ENCODE results near the gene CERS6. TPM values are rescaled to one million over a fixed set of nuclear protein-coding genes. Genes with fewer than 3 reads are reported as not detected.

The CERS6 gene
- polyA plus RNA-seq, 12 donors: 38.2 to 59.2 (median 48.9) TPM; not detected in 1

DNA sequence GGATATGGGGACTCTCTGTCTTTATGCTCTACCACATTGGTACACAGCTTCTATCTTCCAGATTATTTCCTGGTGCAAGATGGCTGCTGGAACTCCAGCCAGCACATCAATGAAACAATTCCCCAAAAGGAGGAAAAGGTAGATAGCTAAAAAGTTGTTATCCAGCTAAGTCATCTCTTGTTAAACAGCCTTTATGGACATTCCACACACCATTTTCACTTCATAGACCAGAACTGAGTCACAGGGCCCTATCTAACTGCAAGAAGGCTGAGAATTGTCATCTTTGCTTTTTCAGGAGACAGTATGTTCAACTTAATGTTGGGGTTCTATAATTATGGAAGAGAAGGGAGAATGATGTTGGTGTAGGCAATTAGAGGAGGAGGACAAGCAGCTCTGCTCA, 213.1 kb downstream of the CERS6 start:
- no peak for DNase-seq

DNA sequence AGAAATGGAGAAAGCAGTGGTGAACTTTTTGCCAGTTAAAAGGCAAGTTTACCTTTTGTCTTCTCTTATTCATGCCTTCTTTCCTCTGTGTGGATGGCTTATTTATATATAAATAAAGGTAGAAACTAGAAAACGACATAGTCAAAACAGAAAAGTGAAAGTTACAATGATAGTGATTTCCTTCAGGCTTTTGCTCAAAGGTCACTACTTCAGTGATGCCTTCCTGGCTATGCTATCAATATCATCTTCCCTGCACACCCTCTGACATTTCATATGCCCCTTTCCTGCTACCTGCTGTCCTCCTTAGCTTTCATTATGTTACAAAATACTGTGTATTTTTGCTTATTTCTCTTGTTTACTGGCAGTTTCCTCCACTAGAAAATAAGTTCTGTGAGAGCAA, 214.4 kb downstream of the CERS6 start:
- no peak for DNase-seq

DNA sequence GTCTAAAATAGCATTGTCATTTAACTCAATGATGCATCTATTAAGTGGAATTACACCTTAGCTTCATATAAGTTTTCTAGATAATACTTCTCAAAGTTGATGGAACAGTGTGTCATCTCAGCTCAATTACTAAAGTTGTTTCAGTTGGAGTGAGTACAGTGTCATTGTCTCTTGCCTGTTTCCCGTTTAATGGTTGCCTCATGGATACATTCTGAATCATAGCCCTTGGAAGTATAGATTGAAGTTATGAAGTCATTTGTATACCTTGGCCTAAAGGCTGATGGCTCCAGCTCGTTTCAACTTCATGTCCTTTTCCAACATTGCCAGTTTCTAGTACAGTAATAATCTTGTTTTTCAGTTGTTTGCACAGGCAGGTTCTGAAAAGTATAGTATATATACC, 215.9 kb downstream of the CERS6 start:
- DNase-seq: no peak

DNA sequence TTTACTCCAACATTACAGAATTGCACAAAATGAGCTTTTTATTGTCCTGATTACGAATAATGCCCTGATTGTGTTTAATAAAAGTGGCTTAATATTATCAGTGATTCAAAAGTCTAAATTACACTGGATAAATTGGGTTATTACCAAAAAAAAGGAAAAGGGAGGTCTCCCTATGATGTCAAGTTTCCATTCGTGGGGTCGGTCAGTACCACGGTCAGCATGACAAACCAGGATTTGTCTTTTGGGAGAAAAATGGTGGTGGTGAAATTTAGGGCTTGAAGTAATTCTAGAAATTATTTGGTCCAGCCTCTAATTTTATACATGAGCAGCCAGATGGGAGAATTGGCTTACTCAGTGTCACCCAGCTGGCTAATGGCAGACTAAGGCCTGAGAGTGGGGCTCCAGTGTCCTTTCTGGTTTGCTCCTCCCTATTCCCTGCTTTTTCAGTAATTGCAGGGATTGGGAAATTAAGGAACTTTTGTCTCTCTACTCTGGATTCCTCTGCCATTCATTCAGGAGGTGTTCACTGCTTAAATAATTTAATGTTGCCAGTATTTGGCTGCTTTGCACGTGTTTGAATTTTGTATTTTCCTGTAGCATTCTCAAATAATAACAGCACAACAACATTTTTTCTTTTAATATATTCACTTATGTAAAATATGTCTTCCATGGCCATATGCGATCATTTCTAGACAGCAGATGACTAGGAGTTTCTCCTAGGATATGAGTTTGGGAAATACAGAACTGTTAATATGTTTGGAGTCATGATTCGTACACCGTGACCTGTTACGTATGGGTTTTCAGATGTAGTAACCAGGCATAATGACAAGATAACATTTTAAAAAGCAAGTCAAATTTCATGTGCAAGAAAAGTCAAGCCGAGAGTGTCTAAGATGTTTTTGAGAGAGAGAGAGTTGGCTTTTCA, 217.5 kb downstream of the CERS6 start:
- DNase-seq: no peak

DNA sequence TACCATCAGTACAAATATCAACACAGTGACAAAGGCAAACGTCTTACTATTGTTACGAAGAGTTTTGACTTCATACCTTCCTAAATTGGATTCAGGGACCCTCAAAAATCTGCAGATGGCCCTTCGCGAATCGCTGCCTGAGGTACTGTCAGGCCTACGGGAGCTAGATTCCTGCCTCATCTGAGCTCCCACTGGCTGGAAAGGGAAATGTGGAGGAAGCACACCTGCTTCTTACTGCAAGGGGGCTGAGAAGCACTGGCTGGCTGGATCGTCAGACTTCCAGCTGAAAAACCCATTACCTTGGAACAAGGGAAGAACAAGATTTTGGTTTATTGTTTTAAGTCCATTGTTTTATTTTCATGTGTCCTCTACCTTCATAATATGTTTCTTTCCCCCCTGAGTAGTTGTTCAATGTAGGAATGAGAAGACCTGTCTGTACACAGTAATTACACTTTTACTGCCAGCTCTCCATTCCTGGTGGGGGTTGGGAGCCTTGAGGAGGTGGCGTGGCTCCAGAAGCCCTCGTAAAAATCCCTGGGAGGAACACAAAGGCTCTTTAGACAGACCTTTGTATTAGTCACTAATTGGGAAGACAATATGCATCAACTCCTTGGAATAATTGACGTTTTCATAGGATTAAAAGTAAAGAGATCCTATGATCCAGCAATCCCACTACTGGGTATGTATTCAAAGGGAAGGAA, 222.2 kb downstream of the CERS6 start:
- DNase-seq: no peak

DNA sequence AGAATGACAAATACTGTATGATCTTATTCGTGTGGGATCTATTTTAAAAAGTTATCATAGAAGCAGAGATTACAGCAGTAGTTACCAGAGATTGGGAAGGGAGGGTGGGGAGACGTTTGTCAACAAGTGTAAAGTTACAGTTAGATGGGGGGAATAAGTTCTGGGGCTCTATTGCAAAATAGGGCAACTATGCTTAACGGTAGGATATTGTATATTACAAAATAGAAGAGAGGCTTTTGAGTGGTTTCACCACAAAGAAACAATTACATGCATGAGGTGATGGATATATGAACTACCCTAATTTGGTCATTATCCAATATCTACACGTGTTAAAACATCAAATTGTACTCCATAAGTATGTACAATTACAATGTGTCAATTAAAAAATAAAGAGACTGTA, 223.0 kb downstream of the CERS6 start:
- no peak for DNase-seq

DNA sequence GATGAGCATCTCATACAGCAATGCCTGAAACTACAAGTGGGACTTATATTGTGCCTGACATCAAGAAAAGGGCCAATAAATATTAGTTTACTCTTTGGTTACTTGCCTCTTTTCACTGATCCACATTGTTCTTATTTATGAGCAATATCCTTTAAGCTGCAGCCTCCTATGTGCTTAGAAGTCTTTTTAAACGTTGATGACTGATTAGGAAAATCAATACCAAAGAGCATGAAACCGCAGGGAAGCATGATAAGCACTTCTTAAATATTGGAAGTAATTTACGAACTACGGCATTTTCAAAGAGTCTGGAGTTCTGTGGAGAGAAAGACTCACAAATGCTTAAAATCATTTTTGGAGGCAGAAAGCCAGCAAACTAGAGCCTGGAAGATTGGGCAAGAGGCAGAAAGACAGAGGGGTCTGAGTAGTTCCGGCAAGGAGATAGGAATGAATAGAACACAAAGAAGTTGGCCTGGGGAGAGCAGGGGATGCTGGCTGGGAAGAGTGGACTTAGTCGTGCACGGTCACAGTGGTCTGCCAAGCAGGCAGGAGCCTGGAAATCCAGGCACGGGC, 223.8 kb downstream of the CERS6 start:
- no peak for DNase-seq

DNA sequence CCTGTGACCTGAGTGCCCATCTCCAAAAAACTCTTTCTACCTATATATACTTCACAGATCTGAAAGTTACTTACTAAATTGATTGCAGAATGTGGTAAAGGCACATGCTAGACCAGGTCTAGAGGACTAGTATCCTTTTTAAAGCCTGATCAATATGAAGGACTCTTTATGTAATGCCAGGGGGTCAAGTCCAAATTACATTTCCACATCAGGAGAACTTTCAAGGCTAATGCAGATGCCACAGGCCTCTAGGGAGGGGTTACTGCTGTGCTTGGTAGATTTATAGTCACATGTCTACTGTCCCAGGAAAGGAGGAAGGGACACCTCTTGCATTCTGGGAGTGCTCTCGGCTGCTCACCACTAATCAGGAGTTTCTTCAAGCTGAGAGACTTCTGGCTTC, 227.9 kb downstream of the CERS6 start:
- no peak for DNase-seq

DNA sequence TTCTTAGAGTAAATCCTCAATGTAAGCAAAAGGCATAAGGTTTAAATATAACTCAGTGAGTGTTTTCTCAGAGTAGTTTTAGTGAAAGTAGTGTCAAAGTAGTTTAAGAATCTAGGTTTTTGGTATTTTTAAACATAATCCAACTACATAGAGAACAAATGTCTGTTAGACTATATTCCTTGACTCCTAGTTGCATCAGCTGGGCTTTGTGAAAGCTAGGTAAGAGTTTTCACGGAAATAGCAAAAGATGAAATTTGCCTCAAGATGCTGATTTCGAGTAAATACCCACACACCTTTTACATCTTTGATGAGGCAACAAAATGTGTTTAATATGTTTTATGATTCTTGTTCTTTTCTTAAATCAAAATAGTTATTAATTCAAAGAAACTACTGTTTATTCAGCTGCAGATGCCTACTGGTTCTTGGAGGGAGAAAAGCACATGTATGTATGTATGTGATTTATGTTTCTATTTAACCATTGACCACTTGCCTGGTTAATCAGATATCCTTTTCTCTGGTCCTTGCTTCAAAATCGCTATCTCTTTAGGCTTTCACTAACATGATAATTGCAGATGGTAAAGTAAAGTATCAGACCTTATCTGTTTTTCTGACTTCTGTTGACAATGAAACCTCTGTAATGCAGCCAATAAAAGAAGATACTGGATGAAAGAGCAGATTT, 229.0 kb downstream of the CERS6 start:
- DNase-seq: no peak

DNA sequence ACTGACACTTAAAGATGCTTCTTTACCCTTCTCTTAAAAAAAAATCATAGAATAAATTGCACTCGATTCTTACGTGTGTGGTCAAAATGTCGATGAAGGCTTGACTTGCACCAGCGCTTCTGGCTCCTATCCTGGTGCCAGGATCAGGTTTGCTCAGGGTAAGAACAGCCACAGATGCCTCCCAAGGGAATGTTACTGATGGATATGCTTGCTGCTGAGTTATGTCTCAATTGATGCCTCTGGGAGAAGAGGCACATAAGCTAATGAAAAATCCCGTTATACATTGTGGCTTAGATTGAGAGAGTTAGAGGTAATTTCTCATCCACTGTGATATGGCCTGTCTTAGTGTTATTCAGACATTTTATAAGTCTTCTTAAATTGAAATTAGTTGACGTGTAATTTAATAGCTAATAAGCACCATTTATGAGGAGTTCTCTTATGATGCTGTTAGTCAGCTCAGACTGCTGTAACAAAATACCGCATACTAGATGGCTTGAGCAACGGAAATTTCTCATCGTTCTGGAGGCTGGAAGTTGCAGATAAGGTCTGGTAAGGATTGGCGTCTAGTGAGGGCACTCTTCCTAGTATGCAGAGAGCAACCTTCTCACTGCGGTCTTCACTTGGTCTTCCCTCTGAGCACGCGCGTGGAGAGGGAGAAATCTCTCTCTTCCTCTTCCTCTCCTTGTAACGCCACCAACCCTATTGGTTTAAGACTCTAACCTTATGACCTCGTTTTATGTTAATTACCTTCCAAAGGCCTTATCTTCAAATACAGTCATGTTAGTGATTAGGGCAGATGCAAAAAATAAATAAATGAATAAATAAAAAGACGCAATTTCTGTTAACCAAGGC, 229.8 kb downstream of the CERS6 start:
- no peak for DNase-seq

DNA sequence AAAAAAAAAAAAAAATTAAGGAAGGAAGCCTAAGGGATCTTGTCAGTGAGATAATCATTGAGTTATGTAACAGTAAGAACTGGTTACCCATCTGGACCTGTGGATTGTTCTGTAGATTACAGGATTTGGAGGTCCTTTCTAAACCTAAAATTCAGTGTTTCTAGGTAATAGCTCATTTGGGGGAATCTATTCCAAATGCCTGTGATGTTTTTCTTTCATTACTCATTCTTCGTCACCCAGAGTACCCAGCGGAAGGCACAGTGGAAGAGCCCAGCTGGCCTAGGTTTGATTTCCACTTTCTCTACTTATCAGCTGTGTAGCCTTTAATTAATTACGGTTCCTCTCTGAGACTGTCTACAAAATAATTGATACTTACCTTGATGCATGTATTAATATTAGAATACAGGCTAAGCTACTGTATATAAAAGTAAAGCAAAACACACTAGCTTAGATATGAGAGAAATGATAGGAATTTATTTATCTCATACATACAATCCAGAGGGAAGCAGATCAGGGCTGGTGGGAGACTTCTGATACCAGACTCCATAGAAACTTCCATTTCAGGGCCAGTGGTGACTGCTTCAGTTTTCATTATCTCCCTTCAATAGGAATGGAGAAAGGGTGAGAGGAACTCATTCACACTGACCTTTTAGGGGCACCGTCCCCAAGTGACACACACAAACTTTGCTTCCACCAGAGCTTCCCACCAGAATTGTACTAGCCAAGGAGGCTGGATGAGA, 230.6 kb downstream of the CERS6 start:
- DNase-seq: no peak

DNA sequence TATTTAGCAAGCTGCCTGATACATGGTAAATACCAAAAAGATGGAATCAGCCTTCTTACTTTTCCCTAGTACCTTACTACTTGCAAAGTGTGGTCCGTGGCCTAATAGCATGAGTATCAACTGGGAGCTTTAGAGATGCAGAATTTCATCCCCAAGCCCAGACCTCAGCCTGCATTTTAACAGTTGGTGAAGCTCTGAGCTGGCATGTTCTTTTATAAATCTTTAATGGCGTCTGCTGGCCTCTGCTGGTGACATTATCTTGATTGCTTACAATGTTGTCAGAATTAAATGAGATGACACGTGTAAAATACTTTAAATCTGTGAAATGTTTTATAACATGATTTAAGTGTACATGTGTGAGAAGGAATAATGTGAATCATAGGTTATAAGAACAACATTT, 231.2 kb downstream of the CERS6 start:
- DNase-seq: no peak

DNA sequence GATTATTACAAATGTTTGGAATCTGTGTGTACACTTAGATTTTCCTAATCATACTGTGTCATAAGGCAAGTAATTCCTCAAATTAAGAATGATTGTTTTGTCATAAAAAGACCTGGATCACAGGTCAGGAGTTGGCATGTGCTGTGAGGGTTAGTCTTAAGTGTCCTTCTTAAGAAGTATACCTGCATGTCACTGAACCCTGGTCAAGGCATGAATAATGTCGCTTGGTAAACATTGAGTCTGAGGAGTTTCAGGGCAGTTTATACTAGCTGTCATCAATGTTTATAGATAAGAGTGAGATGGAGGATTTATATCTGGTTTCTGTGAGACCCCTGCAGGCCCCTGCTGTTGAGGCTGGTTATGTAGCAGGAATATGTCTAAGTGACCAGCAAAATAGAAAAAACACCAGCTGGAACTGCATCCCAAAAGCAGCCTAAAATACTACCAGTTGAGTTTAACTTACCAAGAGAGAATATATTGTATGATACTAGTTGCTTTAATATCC, 234.4 kb downstream of the CERS6 start:
- DNase-seq: no peak

DNA sequence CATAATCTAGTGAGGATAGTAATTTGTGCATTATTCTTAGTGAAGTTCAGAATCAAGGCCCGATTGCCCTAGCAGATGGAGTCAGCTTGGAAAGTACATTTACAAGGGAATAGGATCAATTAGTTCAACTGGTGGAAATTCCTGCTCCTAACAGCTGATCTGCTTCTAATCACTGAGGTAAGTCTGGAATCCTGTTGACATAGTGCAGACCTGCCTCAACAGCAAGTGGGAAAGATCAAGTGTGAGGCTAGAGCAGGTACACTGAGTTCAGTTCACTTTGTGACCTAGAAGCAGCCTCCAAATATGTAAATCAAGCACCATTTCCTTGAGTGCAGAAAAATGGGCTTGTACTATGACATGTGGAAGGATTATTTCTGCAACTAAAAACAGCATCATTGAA, 235.1 kb downstream of the CERS6 start:
- no peak for DNase-seq

DNA sequence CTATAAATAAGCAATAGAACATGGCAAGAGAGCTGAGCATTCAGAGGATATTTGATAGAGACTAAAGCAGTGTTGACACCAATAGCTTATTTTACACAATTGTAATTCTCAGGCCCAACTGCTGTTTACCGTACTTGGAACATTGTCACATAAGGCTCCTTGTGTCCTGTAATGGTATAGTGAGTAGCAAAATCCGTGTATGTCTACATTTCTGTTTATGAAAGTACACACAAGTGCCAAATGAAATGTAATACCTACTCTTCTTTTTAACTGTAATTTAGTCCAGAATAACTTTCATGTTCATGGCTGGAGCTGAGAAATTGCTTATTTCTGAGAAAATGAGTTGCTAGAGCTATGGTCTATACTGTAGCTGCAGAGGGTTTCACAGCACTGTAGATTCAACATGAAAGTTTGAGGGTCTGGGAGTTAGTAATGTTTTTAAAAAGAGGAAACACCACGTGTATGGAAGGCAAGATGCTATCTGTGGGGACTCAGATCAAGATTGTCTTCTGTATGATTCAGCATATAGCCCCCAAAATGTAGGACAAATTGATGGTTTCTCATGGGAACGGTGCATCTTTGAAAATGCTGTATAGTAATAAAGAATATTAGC, 236.2 kb downstream of the CERS6 start:
- no peak for DNase-seq

DNA sequence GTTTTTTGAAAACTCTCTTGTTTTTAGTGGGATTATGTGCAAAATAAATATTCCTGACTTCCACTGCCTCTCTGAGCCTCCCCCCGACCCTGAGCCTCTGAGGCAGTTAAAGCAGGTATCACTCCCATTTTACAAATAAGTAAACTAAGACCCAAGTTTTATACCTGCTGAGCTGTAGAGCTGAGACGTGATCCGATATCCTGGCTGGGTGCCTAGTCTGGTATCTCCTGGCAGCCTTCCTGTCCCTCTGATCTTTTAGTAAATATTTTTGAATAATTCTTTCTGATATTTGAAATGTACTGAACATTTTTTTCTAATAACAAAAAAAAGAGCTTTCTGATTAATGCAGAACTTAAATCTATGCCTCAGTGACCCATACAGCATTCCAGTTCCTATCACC, 238.1 kb downstream of the CERS6 start:
- DNase-seq: no peak

DNA sequence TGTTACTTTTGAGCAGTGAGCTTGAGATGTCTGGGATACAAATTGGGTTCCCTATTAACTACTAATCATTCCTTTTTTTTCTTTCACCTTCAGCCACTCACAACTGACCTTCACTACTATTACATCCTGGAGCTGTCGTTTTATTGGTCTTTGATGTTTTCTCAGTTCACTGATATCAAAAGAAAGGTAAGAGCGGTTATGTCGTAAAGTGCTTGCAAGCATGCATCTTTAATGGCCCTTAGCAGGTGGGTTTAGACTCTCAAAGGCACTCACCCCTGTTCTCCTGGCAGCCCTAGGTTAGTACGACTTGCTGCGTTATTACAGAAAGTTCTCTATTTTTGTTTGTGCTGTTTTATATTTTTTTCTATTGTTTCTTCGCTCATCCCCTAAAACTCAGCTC, 238.8 kb downstream of the CERS6 start:
- DNase-seq: no peak

DNA sequence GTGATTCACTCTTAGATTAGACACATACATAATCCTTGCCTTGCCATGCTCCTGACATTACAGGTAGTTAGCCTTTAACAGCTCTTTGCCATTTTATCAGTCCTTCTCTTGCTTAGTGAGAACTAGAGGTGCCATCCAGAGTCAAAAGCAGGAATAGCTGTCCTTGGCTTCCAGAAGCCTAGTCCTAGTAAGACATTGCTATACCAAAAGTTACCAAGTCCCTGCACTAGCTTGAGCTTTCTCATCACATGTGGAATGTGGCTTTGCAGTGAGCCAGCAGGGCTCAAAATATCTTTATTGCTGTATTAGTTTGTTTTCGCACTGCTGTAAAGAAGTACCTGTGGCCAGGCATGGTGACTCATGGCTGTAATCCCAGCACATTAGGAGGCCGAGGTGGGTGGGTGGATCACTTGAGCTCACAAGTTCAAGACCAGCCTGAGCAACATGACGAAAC, 241.6 kb downstream of the CERS6 start:
- DNase-seq: no peak

DNA sequence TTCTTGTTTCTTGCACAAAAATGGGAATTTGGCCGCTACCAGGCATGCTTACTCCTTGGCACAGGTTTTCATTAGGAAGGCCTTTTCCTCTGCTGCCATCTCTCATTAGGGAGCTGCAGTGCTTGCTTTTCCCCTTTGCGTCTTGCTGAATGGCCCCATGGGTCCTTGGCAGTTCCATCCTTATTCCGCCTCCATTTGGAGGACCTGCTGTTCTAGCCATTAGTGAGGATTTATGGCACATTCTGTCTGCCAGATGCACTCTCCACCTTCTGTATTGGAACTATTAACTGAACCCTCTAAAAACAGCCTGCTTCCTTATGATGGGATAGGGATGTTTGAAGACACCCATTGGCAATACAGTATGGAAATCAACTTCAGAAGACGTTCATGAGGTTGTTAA, 242.9 kb downstream of the CERS6 start:
- DNase-seq: no peak

Measured in muscle of arm (tissue), 12 donors.